ENCODE data around the gene MICAL1.

MICAL1 gene, protein sequence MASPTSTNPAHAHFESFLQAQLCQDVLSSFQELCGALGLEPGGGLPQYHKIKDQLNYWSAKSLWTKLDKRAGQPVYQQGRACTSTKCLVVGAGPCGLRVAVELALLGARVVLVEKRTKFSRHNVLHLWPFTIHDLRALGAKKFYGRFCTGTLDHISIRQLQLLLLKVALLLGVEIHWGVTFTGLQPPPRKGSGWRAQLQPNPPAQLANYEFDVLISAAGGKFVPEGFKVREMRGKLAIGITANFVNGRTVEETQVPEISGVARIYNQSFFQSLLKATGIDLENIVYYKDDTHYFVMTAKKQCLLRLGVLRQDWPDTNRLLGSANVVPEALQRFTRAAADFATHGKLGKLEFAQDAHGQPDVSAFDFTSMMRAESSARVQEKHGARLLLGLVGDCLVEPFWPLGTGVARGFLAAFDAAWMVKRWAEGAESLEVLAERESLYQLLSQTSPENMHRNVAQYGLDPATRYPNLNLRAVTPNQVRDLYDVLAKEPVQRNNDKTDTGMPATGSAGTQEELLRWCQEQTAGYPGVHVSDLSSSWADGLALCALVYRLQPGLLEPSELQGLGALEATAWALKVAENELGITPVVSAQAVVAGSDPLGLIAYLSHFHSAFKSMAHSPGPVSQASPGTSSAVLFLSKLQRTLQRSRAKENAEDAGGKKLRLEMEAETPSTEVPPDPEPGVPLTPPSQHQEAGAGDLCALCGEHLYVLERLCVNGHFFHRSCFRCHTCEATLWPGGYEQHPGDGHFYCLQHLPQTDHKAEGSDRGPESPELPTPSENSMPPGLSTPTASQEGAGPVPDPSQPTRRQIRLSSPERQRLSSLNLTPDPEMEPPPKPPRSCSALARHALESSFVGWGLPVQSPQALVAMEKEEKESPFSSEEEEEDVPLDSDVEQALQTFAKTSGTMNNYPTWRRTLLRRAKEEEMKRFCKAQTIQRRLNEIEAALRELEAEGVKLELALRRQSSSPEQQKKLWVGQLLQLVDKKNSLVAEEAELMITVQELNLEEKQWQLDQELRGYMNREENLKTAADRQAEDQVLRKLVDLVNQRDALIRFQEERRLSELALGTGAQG

GRCh38 chr6:109455437-109456110 lies at the start of gene MICAL1:
Gene MICAL1 (minus strand): TSS chr6:109455772. CDS start chr6:109454196, 1,576 bp downstream.
- peak; percentile 84 for DNase-seq

GRCh38 chr6:109503327-109504224 lies 48.0 kb upstream of the MICAL1 start:
- DNase-seq, result no peak

DNA sequence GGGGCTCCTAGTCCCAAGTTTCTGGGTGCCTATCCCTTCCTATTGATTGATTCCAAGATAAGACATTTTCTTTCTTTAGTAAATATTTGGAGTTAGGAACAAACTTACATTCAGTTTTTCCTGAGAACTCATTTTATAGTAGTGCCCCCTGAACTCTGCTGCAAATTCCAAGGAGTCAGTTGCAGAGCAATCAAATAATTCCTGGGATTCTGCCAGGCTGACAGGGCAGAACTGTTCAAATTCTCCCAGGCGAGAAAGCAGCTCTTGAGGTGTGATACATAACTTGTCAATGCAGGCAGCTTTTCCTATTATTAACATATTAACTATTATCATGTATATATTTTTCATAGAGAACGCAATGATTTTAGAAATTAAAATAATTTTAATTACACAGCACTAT lies 43.4 kb upstream of the MICAL1 start:
- no peak for DNase-seq

DNA sequence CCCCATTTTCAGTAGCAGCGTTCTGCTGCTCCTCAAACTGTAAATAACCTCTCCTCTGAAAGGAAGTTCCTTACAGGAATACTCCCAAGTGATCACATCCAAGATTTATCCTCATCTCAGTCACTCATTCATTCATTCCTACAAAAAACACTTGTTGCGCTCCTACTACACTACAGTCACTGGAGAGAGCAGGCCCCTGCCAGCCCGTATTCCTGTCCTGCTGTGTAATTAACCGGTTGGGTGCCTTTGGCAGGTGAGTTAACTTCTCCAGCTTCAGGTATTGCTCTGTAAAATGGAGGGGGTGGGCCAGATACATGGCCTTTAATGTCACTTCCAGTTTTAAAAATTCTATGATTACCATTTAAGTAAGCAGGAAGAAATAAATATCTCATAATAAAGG lies 42.5 kb upstream of the MICAL1 start:
- DNase-seq, result no peak

- no peak for DNase-seq
Measured at GRCh38 chr6:109496036-109496772, 40.6 kb upstream of the MICAL1 start.

- DNase-seq, result no peak
Measured at GRCh38 chr6:109493865-109494264, 38.3 kb upstream of the MICAL1 start.

DNA sequence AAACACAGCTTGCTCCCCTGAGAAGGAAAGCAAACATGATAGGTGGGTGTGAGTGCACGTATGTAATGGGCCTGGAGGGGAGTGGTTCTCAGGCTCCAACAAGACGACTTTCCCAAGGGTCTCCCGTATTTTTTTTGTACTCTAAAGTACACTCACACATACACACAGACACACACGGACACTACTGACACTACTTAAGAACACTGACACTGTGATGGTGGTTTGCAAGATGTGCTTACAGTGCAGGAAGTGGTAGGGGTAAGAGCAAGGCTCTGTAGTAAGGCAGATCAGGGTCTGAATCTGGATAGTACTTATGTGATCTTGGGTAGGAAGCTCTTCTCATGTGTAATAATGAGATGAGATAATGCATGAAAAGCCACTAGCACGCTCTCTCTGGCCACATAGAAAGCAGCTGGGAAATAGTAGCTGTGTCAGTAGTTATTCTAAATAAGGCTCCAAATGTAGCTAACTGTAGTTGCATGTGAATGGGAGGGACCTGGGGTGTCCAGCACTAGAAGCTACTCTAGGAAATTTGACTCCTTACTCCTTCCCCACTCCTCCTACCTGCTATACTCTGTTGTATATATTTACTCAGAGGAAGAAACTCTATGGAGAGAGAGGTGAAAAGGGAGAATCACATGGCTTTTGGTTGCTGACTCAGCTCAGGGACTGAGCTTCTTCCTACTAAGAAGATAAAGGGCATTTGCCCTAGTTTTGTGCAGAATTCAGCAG lies 35.8 kb upstream of the MICAL1 start:
- peak; percentile 25 for DNase-seq

GRCh38 chr6:109490713-109491112 lies 35.1 kb upstream of the MICAL1 start:
- DNase-seq, result peak; percentile 53

DNA sequence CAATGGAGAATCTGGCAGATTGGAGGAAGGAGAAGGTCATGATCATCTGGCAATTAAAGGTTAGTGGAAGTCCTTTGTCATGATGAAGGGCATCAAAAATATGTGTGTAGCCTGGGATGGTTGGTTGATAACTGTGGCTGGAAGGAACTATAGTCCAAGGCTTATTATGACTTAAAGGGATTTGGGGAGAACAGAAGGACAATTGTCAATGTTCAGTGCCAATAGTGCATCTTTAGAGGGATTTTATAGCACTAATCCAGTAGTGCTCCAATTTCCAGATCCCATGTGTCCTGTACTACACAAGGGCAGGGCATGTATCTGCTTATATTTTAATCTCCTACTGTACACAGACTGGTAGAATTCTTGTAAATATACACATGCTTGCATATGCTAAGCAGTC lies 32.4 kb upstream of the MICAL1 start:
- peak; percentile 92 for DNase-seq

- DNase-seq, result no peak
Measured at GRCh38 chr6:109486068-109486467, 30.5 kb upstream of the MICAL1 start.

- no peak for DNase-seq
Measured at GRCh38 chr6:109485266-109485935, 29.8 kb upstream of the MICAL1 start.

DNA sequence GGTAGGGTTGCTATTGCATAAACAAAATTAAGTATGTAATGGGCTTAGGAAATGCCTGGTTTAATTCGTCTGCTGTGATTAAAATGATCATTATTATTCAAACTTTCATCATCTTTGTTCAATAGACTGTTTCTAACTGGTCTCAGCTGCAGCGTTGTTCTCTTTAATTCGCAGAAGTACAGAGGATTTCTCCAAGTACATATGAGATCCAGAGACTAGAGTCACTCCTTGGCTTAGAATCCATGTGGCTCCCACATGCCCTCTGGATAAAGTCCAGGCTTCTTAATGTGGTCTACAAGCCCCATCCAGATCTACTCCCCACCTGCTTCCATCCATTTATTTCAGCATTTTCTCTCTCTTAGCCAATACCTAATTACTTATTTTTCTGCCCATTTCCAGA lies 28.6 kb upstream of the MICAL1 start:
- DNase-seq, result peak; percentile 30

DNA sequence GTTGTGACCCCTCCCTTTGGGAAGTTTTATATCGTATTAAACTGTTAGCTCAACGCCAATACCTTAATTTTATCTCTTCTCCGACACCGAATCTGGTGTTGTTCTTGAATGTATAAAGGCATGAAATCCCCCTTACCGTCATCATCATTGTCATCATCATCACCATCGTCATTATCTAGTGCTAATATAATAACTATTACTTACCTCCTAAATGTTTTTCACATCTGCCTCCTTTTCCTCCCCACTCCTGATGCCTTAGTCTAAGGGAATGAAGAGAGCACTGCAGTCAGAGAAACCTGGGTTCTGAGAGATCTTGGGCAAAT lies 28.1 kb upstream of the MICAL1 start:
- DNase-seq, result peak; percentile 47

- peak; percentile 96 for DNase-seq
Measured at GRCh38 chr6:109482905-109483734, 27.5 kb upstream of the MICAL1 start, which contains the start of gene ZBTB24. Gene ZBTB24 (minus strand): TSS chr6:109483219. CDS start chr6:109482026, 1,193 bp downstream.

DNA sequence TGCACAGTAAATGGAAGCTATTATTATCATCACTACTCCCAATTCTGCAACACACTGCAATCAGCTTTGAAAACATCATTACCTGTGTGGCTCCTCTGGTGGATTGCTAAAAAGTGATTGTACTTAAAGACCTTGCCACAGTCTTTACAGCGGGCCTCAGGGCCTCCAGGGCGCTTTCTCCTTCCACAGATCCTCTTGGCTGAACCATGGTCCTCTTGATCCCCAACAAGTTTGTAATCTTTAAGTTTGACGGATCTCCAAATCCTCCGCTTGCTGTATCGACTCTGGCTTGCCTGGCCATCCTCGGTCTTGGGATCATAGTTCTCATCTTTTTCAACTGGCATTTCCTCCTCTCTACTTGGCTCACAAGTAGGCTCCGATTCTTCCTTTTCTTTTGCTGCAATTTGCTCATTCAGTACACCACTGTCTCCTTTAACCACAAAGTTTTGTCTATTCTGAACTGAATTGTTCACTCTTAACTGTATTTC lies 25.5 kb upstream of the MICAL1 start:
- DNase-seq, result no peak

GRCh38 chr6:109478841-109479624 lies 23.5 kb upstream of the MICAL1 start:
- DNase-seq, result no peak

- no peak for DNase-seq
Measured at GRCh38 chr6:109478222-109478805, 22.7 kb upstream of the MICAL1 start.
